HepG2 (cell line): ENCODE data around the gene MBLAC1. TPM values are rescaled to one million over a fixed set of nuclear protein-coding genes. Genes with fewer than 3 reads are reported as not detected.

ENCODE experiments used
- ATAC-seq: fragments of 200-7000 bp; cut with Tn5 transposase; 3 replicates; pipeline ENCODE4 v1.9.1; 2020; ENCODE audit warnings: mild to moderate bottlenecking, moderate library complexity
- BruUV-seq: library from RNA; stranded (reverse); fragments of 400-500 nt; replicated peaks from 2 replicates; lab custom pipeline; 2021; lab: Mats Ljungman, UMichigan
- CTCF ChIA-PET: fragments of 300-600 bp; formaldehyde crosslinking; extraction: SDS; loops from one replicate; lab custom pipeline; 2021; ENCODE audit warnings: low total read pairs, inconsistent platforms, low intra/inter-chr PET ratio; lab: Yijun Ruan, JAX
- POLR2A ChIA-PET: fragments of 350-600 bp; sonication (Branson Sonifier 250); formaldehyde crosslinking; loops from one replicate; lab custom pipeline; 2020; ENCODE audit warnings: antibody characterized with exemption, inconsistent platforms; lab: Yijun Ruan, JAX
- DNase-seq: peaks from one replicate; pipeline ENCODE4 v3.0.0-alpha.2; 2015; ENCODE audit warnings: low spot score
- FAIRE-seq: peaks from 3 replicates; lab custom pipeline; 2011; peaks lifted over from hg19 to GRCh38; lab: Jason Lieb, UNC
- H2AFZ ChIP-seq: one replicate; pipeline ENCODE4 v1.6.1; 2011; ENCODE audit warnings: low read length, inconsistent platforms
- H3K27ac ChIP-seq: fragments of 300-600 bp; 3 replicates; pipeline ENCODE4 v1.8.0; 2011; ENCODE audit warnings: mixed run types, mild to moderate bottlenecking, mixed read lengths, low read length, inconsistent platforms; ENCODE audit not compliant: insufficient read depth; ENCODE audit errors: extremely low read length
- H3K27me3 ChIP-seq, 2 experiments: fragments of 200-600 bp in 1 of 2; 2 replicates in 1 of 2; 3 replicates in 1 of 2; pipeline versions ENCODE4 v1.6.0 to v1.8.0; 2011; ENCODE audit warnings: low read length in 2 of 2, mild to moderate bottlenecking in 2 of 2, moderate library complexity in 2 of 2, inconsistent platforms in 1 of 2; ENCODE audit not compliant: insufficient read depth in 2 of 2, control insufficient read depth in 1 of 2
- H3K36me3 ChIP-seq, 2 experiments: fragments of 200-600 bp in 1 of 2; replicated peaks in 1 of 2; 2 replicates in 1 of 2; 3 replicates in 1 of 2; pipeline versions ENCODE4 v1.5.1 to v1.8.0; 2011; ENCODE audit warnings: low read length in 2 of 2, inconsistent platforms in 1 of 2; ENCODE audit not compliant: insufficient read depth in 2 of 2, control insufficient read depth in 1 of 2
- H3K4me1 ChIP-seq: 2 replicates; pipeline ENCODE4 v1.5.1; 2012; ENCODE audit warnings: low read length, inconsistent platforms; ENCODE audit not compliant: insufficient read depth
- H3K4me2 ChIP-seq: 2 replicates; pipeline ENCODE4 v1.6.0; 2011; ENCODE audit warnings: low read depth, low read length, inconsistent platforms
- H3K4me3 ChIP-seq, 3 experiments: fragments of 200-600 bp in 1 of 3; sonication (generic), shearing (Covaris generic) in 1 of 3; replicated peaks in 1 of 3; 2 replicates each; pipeline ENCODE4 v1.5.1; 2011 to 2016; ENCODE audit warnings: low read length in 3 of 3, inconsistent platforms in 2 of 3, low read depth in 2 of 3, mild to moderate bottlenecking in 2 of 3, control low read depth in 1 of 3, mixed read lengths in 1 of 3; ENCODE audit not compliant: insufficient read depth in 1 of 3
- H3K79me2 ChIP-seq: one replicate; pipeline ENCODE4 v1.6.1; 2011; ENCODE audit warnings: low read length, inconsistent platforms; ENCODE audit not compliant: insufficient read depth
- H3K9ac ChIP-seq: 2 replicates; pipeline ENCODE4 v1.6.0; 2011; ENCODE audit warnings: mild to moderate bottlenecking, low read depth, low read length, inconsistent platforms; ENCODE audit not compliant: insufficient read depth
- H3K9me3 ChIP-seq: 2 replicates; pipeline ENCODE4 v1.5.1; 2012; ENCODE audit warnings: mild to moderate bottlenecking, low read length
- H4K20me1 ChIP-seq: 2 replicates; pipeline ENCODE4 v1.6.0; 2011; ENCODE audit warnings: inconsistent platforms, mild to moderate bottlenecking, low read length, moderate library complexity; ENCODE audit not compliant: insufficient read depth
- CREBL2 ChIP-seq: sonication (generic); formaldehyde crosslinking; IDR thresholded peaks from 2 replicates; pipeline ENCODE4 v1.8.1; 2023; ENCODE audit warnings: missing genetic modification reagents, mild to moderate bottlenecking, borderline replicate concordance
- HOXA5 ChIP-seq: sonication (generic); formaldehyde crosslinking; IDR thresholded peaks from 2 replicates; pipeline ENCODE4 v1.4.0; 2020; ENCODE audit warnings: missing genetic modification reagents
- MIER3 ChIP-seq: IDR thresholded peaks from 2 replicates; pipeline ENCODE4 v1.6.1; 2016; ENCODE audit warnings: missing compliant biosample characterization, borderline replicate concordance
- SNAI1 ChIP-seq: sonication (generic); formaldehyde crosslinking; IDR thresholded peaks from 2 replicates; pipeline ENCODE4 v1.5.0; 2020; ENCODE audit warnings: mild to moderate bottlenecking, missing genetic modification reagents, borderline replicate concordance
- ZNF546 ChIP-seq: sonication (generic); formaldehyde crosslinking; conservative IDR thresholded peaks from 2 replicates; pipeline ENCODE4 v1.8.1; 2023; ENCODE audit warnings: mild to moderate bottlenecking, missing genetic modification reagents
- ZNF615 ChIP-seq: sonication (generic); formaldehyde crosslinking; IDR thresholded peaks from 2 replicates; pipeline ENCODE4 v1.5.0; 2020; ENCODE audit warnings: mild to moderate bottlenecking, missing genetic modification reagents, borderline replicate concordance
- WGBS: methylation state at CpG from one replicate; pipeline ENCODE4 v1.1.6; 2017; ENCODE audit warnings: low lambda C conversion rate; 5-methylcytosine and 5-hydroxymethylcytosine counted together
- in situ Hi-C: cut with HindIII; loops from 2 replicates; pipeline ENCODE4 v1.10.0; 2017; ENCODE audit warnings: low pct_unique_long_range_greater_than_20kb; ENCODE audit not compliant: extremely low pct_ligation_motif_present
- intact Hi-C: fragments of 100-400 bp; cut with micrococcal nuclease; formaldehyde crosslinking; loops from one replicate; pipeline ENCODE4 v1.10.0; 2022; ENCODE audit not compliant: unreplicated experiment
- polyA plus RNA-seq, 8 experiments: library from polyadenylated mRNA; depleted of rRNA in 3 of 8; stranded (reverse) in 7 of 8; unstranded in 1 of 8; fragments of >200 nt; fragmentation: Illumina TruSeq in 4 of 8; extraction: Trizol in 4 of 8; gene quantifications; 2 replicates each; pipeline versions ENCODE4 v1.2.1 to v1.2.3, GENCODE V29; 2011 to 2016; ENCODE audit warnings: low read depth in 4 of 8, missing spikeins in 1 of 8, mixed read lengths in 1 of 8; ENCODE audit not compliant: insufficient read depth in 1 of 8
- total RNA-seq, 5 experiments: library from RNA; depleted of rRNA; stranded (reverse); fragments of >200 nt; fragmentation: Illumina TruSeq; extraction: Trizol; gene quantifications; 2 replicates each; pipeline ENCODE4 v1.2.3, GENCODE V29; 2016; ENCODE audit warnings: low read depth in 1 of 5

The MBLAC1 gene
- total and polyA plus RNA-seq, 2 of the 13 experiments (the other 11 are each of a cell fraction or from before 2014, with no cell fraction given): 0.79 to 2.1 TPM

- in situ Hi-C loops: no loop called here
These were observed 11.3 kb downstream of the MBLAC1 start for GRCh38 chr7:100137851-100138760.

GRCh38 chr7:100141555-100141949, 14.8 kb downstream of the MBLAC1 start:
- H3K4me3 ChIP-seq: no peak overlapping the region
- H2AFZ ChIP-seq: no peak overlapping the region
- H3K36me3 ChIP-seq: no peaks in the 10 kb centered on the region
- no peaks in the 10 kb centered on the region for H3K27me3 ChIP-seq
- no peaks in the 10 kb centered on the region for H3K9me3 ChIP-seq
- intact Hi-C loops (no loop called here), in situ Hi-C loops (no loop called here)
- H3K27ac ChIP-seq: no peak overlapping the region
- peaks cover 13% of the 10 kb centered on the region for H3K4me1 ChIP-seq
- no peak overlapping the region for H3K9ac ChIP-seq
- WGBS: 66% methylated on average over 3 of the region's 3 CpGs
- no peaks in the 10 kb centered on the region for H4K20me1 ChIP-seq
- BruUV-seq: no TSS peak
- DNase-seq: no peak
- ATAC-seq: no peak
- TF ChIP-seq ZNF546 (CRISPR knock-in tag): no peak
- H3K4me2 ChIP-seq: no peak overlapping the region
- CTCF ChIA-PET: no interaction called here
- H3K79me2 ChIP-seq: no peaks in the 10 kb centered on the region
- no peak for FAIRE-seq
- POLR2A ChIA-PET: no interaction called here

More at GRCh38 chr7:100137851-100138760, 11.3 kb downstream of the MBLAC1 start:
- intact Hi-C loops: no loop called here
- no peak for TF ChIP-seq HOXA5 (CRISPR knock-in tag)
- no peak for TF ChIP-seq MIER3 (CRISPR knock-in tag)
- TF ChIP-seq CREBL2 (CRISPR knock-in tag): no peak
- TF ChIP-seq SNAI1 (CRISPR knock-in tag): no peak
- no peak for TF ChIP-seq ZNF615
- TF ChIP-seq, all 625 proteins: peak for 0
- FAIRE-seq (no peak), ATAC-seq (no peak), DNase-seq (no peak)
- H3K4me2 ChIP-seq: no peak overlapping the region
- H2AFZ ChIP-seq: no peak overlapping the region
- H3K9me3 ChIP-seq: no peaks in the 10 kb centered on the region
- H3K4me3 ChIP-seq: no peak overlapping the region
- H3K27ac ChIP-seq: no peak overlapping the region
- no peaks in the 10 kb centered on the region for H3K36me3 ChIP-seq
- H3K79me2 ChIP-seq: no peaks in the 10 kb centered on the region
- H3K9ac ChIP-seq: no peak overlapping the region
- ChIA-PET POLR2A (interaction anchor here (1.8 kb wide), 1 partner anchor 11 kb away, joined by 6 read pairs; the partner anchor contains the start of gene LAMTOR4), CTCF (no interaction called here)
- no peaks in the 10 kb centered on the region for H3K27me3 ChIP-seq
- H3K4me1 ChIP-seq: peaks cover 13% of the 10 kb centered on the region
- WGBS: 57% methylated on average over 13 of the region's 13 CpGs
- no peaks in the 10 kb centered on the region for H4K20me1 ChIP-seq
- no TSS peak for BruUV-seq
